ENCODE results near the gene BHLHE23.

DNA sequence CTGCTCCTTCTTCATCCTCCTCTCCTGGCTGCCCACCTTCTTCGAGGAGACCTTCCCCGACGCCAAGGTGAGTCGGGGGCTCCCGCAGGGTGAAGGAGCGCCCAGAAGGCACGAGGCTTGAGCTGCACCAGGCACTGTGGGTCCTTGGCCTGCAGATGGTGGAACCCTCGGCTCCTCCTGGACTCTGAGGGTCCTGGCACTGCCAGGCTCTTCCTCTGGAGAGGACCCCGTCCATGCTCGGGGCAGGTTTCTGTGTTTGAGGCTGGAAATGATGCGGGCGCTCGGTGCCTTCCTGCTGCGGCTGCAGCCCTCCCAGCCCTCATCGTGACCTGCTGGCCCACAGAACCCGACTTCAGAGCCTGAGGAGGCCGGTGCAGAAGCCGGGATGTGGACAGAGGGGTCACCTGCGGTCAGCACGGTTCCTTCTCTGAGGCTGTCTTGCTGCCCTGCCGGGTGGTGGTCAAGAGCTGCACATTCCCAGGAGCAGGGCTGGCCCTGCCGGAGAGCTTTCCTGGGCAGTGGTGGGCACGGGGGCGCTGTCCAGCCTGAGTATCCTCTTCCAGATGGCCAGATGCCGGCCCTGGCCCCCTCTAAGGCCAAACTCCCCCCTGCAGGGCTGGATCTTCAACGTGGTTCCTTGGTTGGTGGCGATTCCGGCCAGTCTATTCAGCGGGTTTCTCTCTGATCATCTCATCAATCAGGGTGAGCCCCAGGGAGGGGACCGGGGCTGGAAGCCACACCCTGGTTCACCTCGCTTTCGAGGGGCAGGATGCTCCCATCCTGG, 43.0 kb downstream of the BHLHE23 start:
- TF ChIP-seq, protein P1, sequence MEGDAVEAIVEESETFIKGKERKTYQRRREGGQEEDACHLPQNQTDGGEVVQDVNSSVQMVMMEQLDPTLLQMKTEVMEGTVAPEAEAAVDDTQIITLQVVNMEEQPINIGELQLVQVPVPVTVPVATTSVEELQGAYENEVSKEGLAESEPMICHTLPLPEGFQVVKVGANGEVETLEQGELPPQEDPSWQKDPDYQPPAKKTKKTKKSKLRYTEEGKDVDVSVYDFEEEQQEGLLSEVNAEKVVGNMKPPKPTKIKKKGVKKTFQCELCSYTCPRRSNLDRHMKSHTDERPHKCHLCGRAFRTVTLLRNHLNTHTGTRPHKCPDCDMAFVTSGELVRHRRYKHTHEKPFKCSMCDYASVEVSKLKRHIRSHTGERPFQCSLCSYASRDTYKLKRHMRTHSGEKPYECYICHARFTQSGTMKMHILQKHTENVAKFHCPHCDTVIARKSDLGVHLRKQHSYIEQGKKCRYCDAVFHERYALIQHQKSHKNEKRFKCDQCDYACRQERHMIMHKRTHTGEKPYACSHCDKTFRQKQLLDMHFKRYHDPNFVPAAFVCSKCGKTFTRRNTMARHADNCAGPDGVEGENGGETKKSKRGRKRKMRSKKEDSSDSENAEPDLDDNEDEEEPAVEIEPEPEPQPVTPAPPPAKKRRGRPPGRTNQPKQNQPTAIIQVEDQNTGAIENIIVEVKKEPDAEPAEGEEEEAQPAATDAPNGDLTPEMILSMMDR (IDR thresholded peaks at IDR 0.05) = no peak
- TF ChIP-seq POLR2A (IDR thresholded peaks at IDR 0.05) = no peak

All from thyroid gland (tissue), 4 donors.